Stimulated activated CD8-positive, alpha-beta memory T cell treated with anti-CD3 and anti-CD28 coated beads, Interleukin-7, amount 100 ng/mL, for 48 hours (primary cell): ENCODE measurements around the gene RRM2.

ENCODE experiments used
- DNase-seq, 2 donors: peaks; one replicate each; pipeline ENCODE4 v3.0.0-alpha.2; 2020; ENCODE audit warnings: low read depth in 1 of 2; ENCODE audit errors: extremely low read depth in 1 of 2

RRM2 gene

DNA sequence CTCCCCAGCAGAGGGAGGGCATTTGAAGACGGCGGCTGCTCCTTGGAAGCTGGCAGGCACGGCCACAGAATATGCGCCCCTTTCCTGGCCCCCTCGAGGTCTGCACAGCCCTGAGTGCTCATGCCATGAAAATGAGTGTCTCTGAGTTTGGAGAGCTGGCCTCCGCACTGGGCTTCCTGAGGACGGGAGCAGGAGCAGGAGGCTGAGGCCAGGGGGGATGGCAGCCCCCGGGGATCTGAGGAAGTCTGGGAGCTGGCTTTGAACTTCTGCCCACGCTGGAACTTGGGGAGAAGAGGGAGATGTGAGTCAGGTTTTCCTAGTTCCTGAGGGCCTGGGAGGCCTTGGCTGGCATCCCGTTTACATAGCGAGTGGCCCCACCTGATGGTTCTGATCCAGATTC lies 47.0 kb downstream of the RRM2 start:
- no peak for DNase-seq

GRCh38 chr2:10170256-10170655 lies 47.7 kb downstream of the RRM2 start:
- no peak for DNase-seq

DNA sequence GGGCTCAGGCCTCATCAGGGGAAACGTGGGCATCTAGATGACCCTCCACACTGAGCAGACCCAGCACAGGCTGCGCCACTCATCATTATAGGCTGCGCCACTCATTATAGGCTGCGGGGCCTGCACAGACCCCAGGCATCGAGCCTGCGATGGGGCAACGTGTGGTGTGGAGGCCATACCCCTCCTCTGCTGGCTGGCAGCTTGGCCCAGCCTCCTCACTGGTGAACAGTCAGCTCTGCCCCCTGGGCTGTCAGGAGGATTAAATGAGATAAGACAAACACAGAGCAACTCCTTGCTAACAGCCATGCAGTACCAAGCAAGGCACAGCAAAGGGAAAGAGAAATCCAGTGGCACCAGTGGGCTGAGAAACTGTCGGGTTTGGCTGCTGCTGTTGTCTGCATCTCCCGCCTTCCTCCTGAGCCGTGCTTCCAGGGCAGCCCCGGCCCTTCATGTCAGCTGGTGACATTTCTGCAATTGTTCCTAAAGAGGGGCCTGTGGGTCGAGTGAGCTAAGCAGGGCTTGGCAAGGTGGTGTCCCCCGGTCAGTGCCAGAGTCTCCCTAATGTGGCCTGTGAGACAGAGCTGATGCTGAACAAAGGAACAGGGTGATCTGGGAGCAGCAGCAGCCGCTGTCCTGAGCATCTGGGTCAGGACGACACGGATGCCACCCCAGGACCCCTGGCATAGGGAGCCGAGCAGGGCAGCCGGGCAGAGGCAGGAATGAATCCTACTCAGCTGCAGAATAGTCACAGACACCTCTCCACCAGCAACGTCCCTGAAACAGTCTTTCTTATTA lies 48.7 kb downstream of the RRM2 start:
- no peak for DNase-seq

DNA sequence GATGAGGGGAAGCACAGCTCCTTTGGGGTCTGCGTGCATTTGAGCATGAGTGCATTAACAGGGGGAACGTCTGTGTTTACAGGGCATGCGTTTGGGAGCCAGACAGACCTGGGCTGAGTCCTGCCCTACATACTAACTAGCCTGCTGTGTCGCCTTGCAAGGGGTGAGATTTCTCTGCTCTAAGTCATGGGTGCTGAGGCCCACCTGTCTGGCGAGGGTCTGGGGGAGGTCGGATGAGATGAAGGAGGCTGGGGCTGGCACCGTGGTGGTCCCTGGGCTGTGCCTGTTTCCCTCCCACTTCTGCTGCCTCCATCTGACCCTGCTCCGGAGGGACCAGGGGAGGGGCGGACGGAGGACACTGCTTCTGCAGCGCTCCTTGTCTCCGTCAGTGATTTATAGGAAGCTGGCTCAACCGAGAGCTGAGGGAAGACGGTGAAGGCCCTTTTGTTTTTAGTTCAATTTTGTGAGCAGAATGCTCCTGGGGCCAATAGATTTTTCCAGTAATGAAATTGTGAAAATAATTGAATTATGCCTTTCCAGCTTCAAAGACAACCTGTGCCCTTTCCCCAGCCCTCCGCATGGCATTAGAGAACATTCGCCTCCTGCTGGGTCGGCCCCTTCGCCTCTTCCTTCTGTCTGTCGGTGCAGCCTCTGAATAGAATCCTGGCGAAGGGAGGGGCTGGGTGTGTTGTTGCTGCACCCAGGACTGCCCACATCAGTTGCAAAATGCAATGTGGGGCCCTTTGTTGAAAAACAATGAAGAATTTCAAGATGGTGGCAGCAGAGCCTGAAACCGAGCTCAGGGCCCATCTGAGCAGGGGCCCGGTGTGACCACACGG lies 49.7 kb downstream of the RRM2 start:
- DNase-seq: no peak

- no peak for DNase-seq
Measured at GRCh38 chr2:10173258-10174005, 50.9 kb downstream of the RRM2 start.

DNA sequence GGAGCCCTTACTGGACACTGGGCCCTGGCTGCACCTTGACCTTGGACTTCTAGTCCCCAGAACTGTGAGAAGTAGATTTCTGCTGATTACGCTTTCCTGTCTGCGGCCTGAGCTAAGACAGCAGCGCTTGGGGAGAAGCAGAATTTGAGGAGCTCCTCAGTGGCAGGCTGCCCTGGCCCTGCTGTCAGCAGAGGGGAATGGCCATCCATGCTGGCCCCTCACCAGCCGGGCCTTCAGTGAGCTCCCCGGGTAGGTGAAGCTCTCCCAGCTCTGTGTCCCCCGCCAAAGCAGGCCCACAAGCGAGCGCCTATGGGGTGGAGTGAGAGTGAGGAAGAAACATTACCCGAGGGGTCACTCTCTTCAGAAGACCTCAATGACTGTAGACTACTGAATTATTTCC lies 51.6 kb downstream of the RRM2 start:
- no peak for DNase-seq

- no peak for DNase-seq
Measured at GRCh38 chr2:10175441-10175840, 52.9 kb downstream of the RRM2 start.

DNA sequence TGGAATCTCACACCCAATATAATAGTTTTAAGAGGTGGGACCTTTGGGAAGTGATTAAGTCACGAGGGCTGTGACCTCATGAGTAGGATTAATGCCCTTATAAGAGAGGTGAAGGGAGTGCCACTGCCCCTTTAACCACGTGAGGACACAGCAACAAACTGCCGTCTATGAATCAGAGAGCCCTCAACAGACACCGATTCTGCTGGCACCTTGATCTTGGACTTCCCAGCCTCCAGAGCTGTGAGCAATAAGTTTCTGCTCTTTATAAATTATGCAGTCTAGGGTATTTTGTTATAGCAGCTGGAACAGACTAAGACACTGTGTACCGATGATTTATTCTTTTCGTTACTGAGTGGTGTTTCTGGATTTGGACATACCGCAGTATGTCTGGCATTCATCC lies 56.2 kb downstream of the RRM2 start:
- DNase-seq: no peak

- DNase-seq: no peak
Measured at GRCh38 chr2:10179422-10179821, 56.9 kb downstream of the RRM2 start.

- DNase-seq: no peak
Measured at GRCh38 chr2:10180229-10180628, 57.7 kb downstream of the RRM2 start.
